Prostate gland (tissue), 2 donors: ENCODE measurements around the gene ARHGEF40. TPM values are rescaled to one million over a fixed set of nuclear protein-coding genes. Genes with fewer than 3 reads are reported as not detected.

Experiments used
- DNase-seq: peaks from one replicate; pipeline ENCODE4 v3.0.0-alpha.2; 2019; ENCODE audit warnings: low spot score
- H3K27ac ChIP-seq, 2 donors: fragments of 200-600 bp; sonication (generic); 2 replicates each; pipeline ENCODE4 v1.5.1; 2017 to 2019
- H3K27me3 ChIP-seq: fragments of 200-600 bp; sonication (generic); replicated peaks from 2 replicates; pipeline ENCODE4 v1.5.1; 2019; ENCODE audit not compliant: insufficient read depth
- H3K36me3 ChIP-seq, 2 donors: fragments of 200-600 bp; sonication (generic); 1 replicate in 1 of 2; 2 replicates in 1 of 2; pipeline versions ENCODE4 v1.5.1 to v1.8.1; 2017 to 2019
- H3K4me1 ChIP-seq: fragments of 200-600 bp; sonication (generic); replicated peaks from 2 replicates; pipeline ENCODE4 v1.5.1; 2019
- H3K4me3 ChIP-seq, 2 donors: fragments of 200-600 bp; sonication (generic); 2 replicates each; pipeline ENCODE4 v1.5.1; 2017 to 2019
- H3K9me3 ChIP-seq: fragments of 200-600 bp; sonication (generic); 2 replicates; pipeline ENCODE4 v1.5.1; 2017
- POLR2A ChIP-seq: fragments of 450-650 bp; IDR thresholded peaks from one replicate; pipeline ENCODE4 v1.6.1; 2016; ENCODE audit warnings: antibody characterized with exemption, mild to moderate bottlenecking
- POLR2AphosphoS5 ChIP-seq: sonication (generic); formaldehyde crosslinking; IDR thresholded peaks from one replicate; pipeline ENCODE4 v1.6.1; 2017; ENCODE audit warnings: antibody characterized with exemption
- WGBS: methylation state at CpG from one replicate; pipeline ENCODE4 v1.1.5; 2018; 5-methylcytosine and 5-hydroxymethylcytosine counted together
- intact Hi-C: fragments of 100-400 bp; cut with DNase I; formaldehyde crosslinking; loops from one replicate; pipeline ENCODE4 v1.14.2; 2022
- total RNA-seq, 2 donors: library from RNA; depleted of rRNA; stranded (reverse); fragments of >200 nt; gene quantifications; one replicate each; pipeline ENCODE4 v1.1.0, GENCODE V29; 2016
- TF ChIP-seq, protein P1 (sequence below), 4 experiments: fragments of 200-600 bp in 2 of 4; fragments of 450-650 bp in 2 of 4; sonication (generic) in 2 of 4; IDR thresholded peaks; 1 replicate in 3 of 4; 2 replicates in 1 of 4; pipeline ENCODE4 v1.5.1; 2016 to 2019; ENCODE audit warnings: antibody characterized with exemption in 4 of 4, mild to moderate bottlenecking in 2 of 4, moderate library complexity in 2 of 4

ARHGEF40 gene
- total RNA-seq, 2 donors from 2014 or later = 12.4 to 37.7 TPM

DNA sequence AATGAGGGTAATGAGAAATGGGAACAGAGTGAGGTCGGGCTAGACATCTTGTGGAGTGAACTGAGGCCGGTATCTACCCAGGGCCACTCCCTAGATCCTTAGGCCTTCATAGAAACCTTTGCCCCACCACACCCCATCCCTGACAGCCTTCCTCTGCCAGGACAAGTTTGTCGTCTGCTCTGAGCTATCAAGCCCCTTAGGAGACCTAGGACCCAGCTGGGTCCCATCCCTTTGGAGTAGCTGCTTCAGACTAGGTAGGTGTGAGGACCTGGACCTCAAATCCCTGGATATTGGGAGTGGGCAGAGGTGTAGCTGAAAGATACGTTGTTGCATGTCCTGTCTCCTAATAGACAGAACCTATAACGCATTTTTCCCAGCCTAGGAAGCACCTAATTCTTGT lies 30.8 kb downstream of the ARHGEF40 start, which contains the start of gene TMEM253:
Gene TMEM253 (plus strand): TSS at position 136 of the 400 bp plus-strand sequence. CDS start 278 bp downstream, outside the sequence.
- Histone ChIP-seq H3K4me3 (no peak within 1 kb of the TSS), H3K27ac (peak within 1 kb of the TSS; percentile 84 to 90), H3K36me3 (no peaks in the 10 kb centered on the region), H3K4me1 (peaks cover 12% of the 10 kb centered on the region), H3K9me3 (no peaks in the 10 kb centered on the region), H3K27me3 (no peaks in the 10 kb centered on the region)
- 90% methylated on average over 5 of the region's 5 CpGs for WGBS
- DNase-seq = no peak
- TF ChIP-seq POLR2AphosphoS5 (no peak), POLR2A (no peak)
- TF ChIP-seq, protein P1, sequence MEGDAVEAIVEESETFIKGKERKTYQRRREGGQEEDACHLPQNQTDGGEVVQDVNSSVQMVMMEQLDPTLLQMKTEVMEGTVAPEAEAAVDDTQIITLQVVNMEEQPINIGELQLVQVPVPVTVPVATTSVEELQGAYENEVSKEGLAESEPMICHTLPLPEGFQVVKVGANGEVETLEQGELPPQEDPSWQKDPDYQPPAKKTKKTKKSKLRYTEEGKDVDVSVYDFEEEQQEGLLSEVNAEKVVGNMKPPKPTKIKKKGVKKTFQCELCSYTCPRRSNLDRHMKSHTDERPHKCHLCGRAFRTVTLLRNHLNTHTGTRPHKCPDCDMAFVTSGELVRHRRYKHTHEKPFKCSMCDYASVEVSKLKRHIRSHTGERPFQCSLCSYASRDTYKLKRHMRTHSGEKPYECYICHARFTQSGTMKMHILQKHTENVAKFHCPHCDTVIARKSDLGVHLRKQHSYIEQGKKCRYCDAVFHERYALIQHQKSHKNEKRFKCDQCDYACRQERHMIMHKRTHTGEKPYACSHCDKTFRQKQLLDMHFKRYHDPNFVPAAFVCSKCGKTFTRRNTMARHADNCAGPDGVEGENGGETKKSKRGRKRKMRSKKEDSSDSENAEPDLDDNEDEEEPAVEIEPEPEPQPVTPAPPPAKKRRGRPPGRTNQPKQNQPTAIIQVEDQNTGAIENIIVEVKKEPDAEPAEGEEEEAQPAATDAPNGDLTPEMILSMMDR (IDR thresholded peaks at IDR 0.05) = no peak
- intact Hi-C loops = loop anchor here (5.0 to 10.0 kb wide), 2 partner anchors 284 to 419 kb away; partner anchors contain the start of genes RNASE4 and SUPT16H

DNA sequence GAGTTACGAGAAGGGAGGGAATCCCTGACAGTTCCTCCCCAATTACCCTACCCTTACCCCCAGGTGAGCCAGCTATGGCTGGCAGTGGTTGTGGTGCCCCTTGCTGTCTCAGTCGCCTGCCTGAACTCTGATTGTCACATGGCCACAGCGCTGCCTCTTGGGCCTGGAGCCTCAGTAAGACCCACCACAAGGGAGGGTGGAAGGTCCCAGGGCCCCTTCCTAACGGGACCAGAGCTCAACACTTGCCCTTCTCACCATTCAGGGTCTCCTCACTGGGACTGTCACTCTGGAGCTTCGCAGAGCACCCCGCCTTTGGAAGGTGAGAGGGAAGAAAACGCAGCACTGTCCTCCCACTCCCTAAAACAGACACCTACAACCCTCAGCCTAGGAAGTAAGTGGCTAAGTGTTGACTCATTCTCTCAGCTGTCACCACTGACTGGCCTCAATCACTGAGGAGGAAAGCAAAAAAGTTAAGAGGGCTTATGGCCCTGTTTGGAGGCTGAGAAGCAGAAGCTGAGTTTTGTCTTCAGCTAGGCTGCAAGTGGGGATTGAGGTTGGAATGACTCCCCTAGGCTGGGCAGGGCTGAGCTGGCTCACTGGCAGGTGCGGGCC lies 31.8 kb downstream of the ARHGEF40 start:
- 86% methylated on average over 8 of the region's 8 CpGs for WGBS
- H3K27me3 ChIP-seq = no peaks in the 10 kb centered on the region
- H3K9me3 ChIP-seq = no peaks in the 10 kb centered on the region
- no peaks in the 10 kb centered on the region for H3K36me3 ChIP-seq
- intact Hi-C loops = loop anchor here (5.0 to 10.0 kb wide), 2 partner anchors 283 to 420 kb away; partner anchors contain the start of genes RNASE4 and SUPT16H
- no peak for DNase-seq
- no peak overlapping the region for H3K4me3 ChIP-seq
- peaks cover 17% of the 10 kb centered on the region for H3K4me1 ChIP-seq
- no peak for TF ChIP-seq POLR2AphosphoS5
- TF ChIP-seq, protein P1 (IDR thresholded peaks at IDR 0.05) = no peak
- TF ChIP-seq POLR2A = no peak
- H3K27ac ChIP-seq = no peak overlapping the region

DNA sequence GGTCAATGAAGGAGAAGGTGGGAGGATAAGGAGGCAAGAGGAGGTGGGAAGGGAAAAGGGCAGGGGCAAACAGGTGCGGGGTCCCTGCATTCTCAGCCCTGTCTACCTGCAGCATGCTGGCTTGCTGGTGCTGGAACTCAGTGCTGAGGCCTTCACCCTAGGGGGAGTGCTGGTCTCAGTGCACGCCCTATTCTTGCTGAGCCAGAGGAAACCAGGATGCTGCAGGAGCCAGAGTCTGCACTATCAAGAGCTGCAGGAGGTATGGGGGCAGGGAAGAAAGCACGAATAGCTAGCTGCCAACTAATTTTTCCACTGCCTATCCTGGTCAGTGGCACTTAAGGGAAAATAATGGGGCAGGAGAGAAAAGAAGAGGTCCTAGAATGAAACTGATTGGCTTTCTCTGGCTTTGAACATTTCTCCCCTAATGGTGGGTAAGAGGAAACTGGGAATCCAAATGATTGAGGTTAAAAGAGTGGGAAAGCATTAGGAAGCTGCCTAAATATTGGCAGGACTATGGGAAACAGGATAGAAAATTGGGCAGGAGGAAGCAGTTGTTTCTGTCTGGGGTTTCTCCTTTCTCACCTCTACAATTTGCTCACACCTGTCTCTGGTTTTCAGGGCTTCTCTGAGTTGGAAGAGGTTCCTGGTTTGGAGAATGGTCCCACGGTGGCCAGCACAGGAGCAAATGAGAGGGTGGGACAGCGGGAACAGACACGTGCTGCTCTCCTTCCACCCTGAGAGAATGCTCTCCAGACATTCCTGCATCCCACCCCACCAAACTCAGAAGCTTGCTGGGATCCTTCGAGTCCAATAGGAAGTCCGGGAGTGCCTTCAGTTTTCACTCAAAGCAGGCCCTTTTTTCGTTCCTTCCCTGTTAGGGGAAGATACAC lies 32.7 kb downstream of the ARHGEF40 start:
- Histone ChIP-seq H3K4me1 (peaks cover 17% of the 10 kb centered on the region), H3K4me3 (peak overlapping the region; percentile 61 to 73), H3K9me3 (no peaks in the 10 kb centered on the region), H3K36me3 (no peaks in the 10 kb centered on the region), H3K27ac (peak overlapping the region; percentile 93 to 99), H3K27me3 (no peaks in the 10 kb centered on the region)
- intact Hi-C loops = loop anchor here (5.0 to 10.0 kb wide), 2 partner anchors 282 to 420 kb away; partner anchors contain the start of genes RNASE4 and SUPT16H
- DNase-seq = no peak
- WGBS = 18% methylated on average over 9 of the region's 9 CpGs
- TF ChIP-seq POLR2AphosphoS5 (no peak), POLR2A (no peak)
- TF ChIP-seq, protein P1 (IDR thresholded peaks at IDR 0.05) = no peak

DNA sequence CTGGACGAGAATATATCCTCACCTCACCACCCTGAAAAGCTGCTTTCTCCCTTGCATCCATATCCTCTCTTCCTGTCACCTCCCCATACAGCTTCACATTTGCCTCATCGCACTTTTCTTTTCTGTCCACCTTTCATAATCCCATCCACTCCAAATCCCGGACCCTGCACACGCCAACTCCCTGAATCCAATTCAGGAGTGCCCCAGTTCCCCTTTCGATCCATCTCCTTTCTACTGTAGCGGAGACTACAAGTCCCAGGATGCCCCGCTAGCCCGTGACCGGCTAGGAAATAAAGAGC lies 33.3 kb downstream of the ARHGEF40 start:
- no peak for DNase-seq
- Histone ChIP-seq H3K4me1 (peaks cover 17% of the 10 kb centered on the region), H3K4me3 (peak overlapping the region; percentile 61 to 73), H3K36me3 (no peaks in the 10 kb centered on the region), H3K27ac (peak overlapping the region; percentile 93 to 99), H3K9me3 (no peaks in the 10 kb centered on the region), H3K27me3 (no peaks in the 10 kb centered on the region)
- intact Hi-C loops = loop anchor here (5.0 to 10.0 kb wide), 2 partner anchors 281 to 421 kb away; partner anchors contain the start of genes RNASE4 and SUPT16H
- TF ChIP-seq POLR2AphosphoS5 (no peak), POLR2A (peak; percentile 17)
- TF ChIP-seq, protein P1 (IDR thresholded peaks at IDR 0.05) = no peak
- WGBS = under 1% methylated on average over 9 of the region's 9 CpGs
